ENCODE measurements around the gene CPNE5.

GRCh38 chr6:36848658-36849441 lies 9.6 kb upstream of the CPNE5 start:
- TF ChIP-seq POLR2A (IDR thresholded peaks at IDR 0.05) (no peak), EP300 (IDR thresholded peaks at IDR 0.05) (no peak), POLR2AphosphoS5 (IDR thresholded peaks at IDR 0.05) (peak in 1 of 3 donors; percentile 59)
- TF ChIP-seq, protein P1, sequence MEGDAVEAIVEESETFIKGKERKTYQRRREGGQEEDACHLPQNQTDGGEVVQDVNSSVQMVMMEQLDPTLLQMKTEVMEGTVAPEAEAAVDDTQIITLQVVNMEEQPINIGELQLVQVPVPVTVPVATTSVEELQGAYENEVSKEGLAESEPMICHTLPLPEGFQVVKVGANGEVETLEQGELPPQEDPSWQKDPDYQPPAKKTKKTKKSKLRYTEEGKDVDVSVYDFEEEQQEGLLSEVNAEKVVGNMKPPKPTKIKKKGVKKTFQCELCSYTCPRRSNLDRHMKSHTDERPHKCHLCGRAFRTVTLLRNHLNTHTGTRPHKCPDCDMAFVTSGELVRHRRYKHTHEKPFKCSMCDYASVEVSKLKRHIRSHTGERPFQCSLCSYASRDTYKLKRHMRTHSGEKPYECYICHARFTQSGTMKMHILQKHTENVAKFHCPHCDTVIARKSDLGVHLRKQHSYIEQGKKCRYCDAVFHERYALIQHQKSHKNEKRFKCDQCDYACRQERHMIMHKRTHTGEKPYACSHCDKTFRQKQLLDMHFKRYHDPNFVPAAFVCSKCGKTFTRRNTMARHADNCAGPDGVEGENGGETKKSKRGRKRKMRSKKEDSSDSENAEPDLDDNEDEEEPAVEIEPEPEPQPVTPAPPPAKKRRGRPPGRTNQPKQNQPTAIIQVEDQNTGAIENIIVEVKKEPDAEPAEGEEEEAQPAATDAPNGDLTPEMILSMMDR (IDR thresholded peaks at IDR 0.05): no peak

All from stomach (tissue), 4 donors.